Thymus (tissue), 11 donors: ENCODE data around the gene MYOM1. TPM values are rescaled to one million over a fixed set of nuclear protein-coding genes. Genes with fewer than 3 reads are reported as not detected.
"Not testable (repeated sequence)": the region's sequence is repeated elsewhere in the genome, so short reads cannot be mapped to it uniquely, and the experiment has no call there.

Source experiments
- DNase-seq, 9 donors: peaks; one replicate each; pipeline ENCODE4 v3.0.0-alpha.2; 2013; ENCODE audit warnings: low spot score in 9 of 9, low read depth in 6 of 9, missing footprints in 1 of 9
- H3K27ac ChIP-seq, 2 donors: one replicate each; pipeline ENCODE4 v1.5.1; 2013; ENCODE audit warnings: control low read depth in 1 of 2, low read depth in 1 of 2, low read length in 1 of 2, mild to moderate bottlenecking in 1 of 2, moderate library complexity in 1 of 2
- H3K27me3 ChIP-seq, 2 donors: one replicate each; pipeline ENCODE4 v1.5.1; 2013; ENCODE audit warnings: low read length in 1 of 2; ENCODE audit not compliant: control insufficient read depth in 2 of 2, insufficient read depth in 1 of 2
- H3K36me3 ChIP-seq, 2 donors: one replicate each; pipeline ENCODE4 v1.5.1; 2013; ENCODE audit warnings: low read length in 1 of 2, mild to moderate bottlenecking in 1 of 2, moderate library complexity in 1 of 2; ENCODE audit not compliant: control insufficient read depth in 2 of 2, insufficient read depth in 2 of 2
- H3K4me1 ChIP-seq, 2 donors: one replicate each; pipeline ENCODE4 v1.5.1; 2013; ENCODE audit warnings: low read length in 2 of 2; ENCODE audit not compliant: control insufficient read depth in 2 of 2, insufficient read depth in 2 of 2
- H3K4me3 ChIP-seq, 2 donors: one replicate each; pipeline ENCODE4 v1.5.1; 2013; ENCODE audit warnings: low read length in 2 of 2, control low read depth in 1 of 2, mild to moderate bottlenecking in 1 of 2
- H3K9me3 ChIP-seq, 2 donors: one replicate each; pipeline ENCODE4 v1.5.1; 2013; ENCODE audit warnings: low read length in 1 of 2, mild to moderate bottlenecking in 1 of 2; ENCODE audit not compliant: control insufficient read depth in 2 of 2, insufficient read depth in 1 of 2
- WGBS: extraction: QIAGEN DNeasy Blood & Tissue Kit; methylation state at CpG from one replicate; pipeline ENCODE4 v1.1.7; 2013; 5-methylcytosine and 5-hydroxymethylcytosine counted together
- polyA plus RNA-seq: library from polyadenylated mRNA; stranded (reverse); fragments of 200-250 nt; gene quantifications from one replicate; pipeline ENCODE4 v1.2.3, GENCODE V29; 2013
- total RNA-seq: library from RNA; stranded (reverse); fragments of 120-200 nt; gene quantifications from one replicate; pipeline ENCODE4 v1.2.4, GENCODE V29; 2013
- donor health status: healthy.

The MYOM1 gene
- total and polyA plus RNA-seq, 2 donors = 1.1 to 3.3 TPM

DNA sequence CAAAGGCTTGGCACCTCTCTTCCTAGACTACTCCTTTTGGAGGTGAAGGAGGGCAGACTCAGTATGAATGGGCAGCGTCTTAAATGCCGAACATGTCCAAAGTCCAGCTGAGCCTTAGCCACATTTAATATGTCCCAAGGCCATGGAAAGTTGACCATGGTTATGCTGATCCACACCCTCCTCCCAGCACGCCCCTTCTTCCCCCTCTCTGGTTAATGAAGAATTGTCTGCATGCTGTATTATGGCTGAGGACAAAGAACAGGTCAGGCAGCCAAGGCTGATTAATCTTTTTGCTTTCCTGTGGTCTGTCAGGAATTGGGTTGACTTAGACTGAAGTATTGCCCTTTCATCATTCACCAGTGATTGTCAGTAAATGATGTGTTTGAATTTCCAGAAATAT is 5.8 kb upstream of the MYOM1 start:
- no peaks in the 10 kb centered on the region for H3K4me1 ChIP-seq
- H3K9me3 ChIP-seq = no peaks in the 10 kb centered on the region
- H3K27ac ChIP-seq = no peak overlapping the region
- DNase-seq = no peak
- H3K4me3 ChIP-seq = no peak overlapping the region
- no peaks in the 10 kb centered on the region for H3K36me3 ChIP-seq
- WGBS = 96% methylated on average over 3 of the region's 3 CpGs
- H3K27me3 ChIP-seq = no peaks in the 10 kb centered on the region

DNA sequence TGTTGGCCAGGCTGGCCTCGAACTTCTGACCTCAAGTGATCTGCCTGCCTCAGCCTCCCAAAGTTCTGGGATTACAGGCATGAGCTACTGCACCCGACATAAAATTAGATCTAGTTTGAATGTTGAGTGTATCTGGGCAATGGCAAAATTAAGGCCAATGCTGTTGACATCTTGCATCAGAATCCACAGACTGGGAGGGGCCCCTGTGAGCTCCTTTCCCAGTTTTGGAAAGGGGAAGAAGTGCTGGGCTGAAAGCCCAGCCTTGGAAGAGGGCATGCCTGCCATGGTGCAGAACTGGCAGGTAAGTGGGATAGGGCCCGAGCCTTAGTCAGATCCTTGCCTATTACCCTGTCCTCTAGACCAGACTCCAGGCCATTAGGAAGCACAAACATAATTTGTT is 4.5 kb upstream of the MYOM1 start:
- Histone ChIP-seq H3K27ac (no peak overlapping the region), H3K4me1 (no peaks in the 10 kb centered on the region), H3K36me3 (no peaks in the 10 kb centered on the region), H3K27me3 (no peaks in the 10 kb centered on the region), H3K9me3 (no peaks in the 10 kb centered on the region), H3K4me3 (no peak overlapping the region)
- DNase-seq = no peak
- 97% methylated on average over 3 of the region's 3 CpGs for WGBS

DNA sequence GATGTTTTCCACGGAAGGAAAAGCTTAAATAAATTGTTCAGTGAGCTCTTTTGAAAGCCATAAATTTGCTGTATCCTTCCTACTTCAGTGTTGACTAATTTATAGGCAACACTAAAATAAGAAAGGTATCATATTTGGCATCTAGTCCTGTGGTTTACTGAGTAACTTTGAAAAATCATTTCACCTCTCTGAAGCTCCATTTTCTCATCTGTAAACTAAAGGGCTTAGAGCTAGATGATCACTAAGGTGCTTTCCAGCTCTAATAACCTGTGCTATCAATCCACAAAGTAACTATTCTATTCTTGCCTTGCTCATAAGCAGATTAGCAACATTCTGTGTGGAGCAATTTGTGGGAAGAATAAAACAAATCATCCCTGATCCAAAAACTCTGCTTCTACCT is 3.6 kb upstream of the MYOM1 start:
- Histone ChIP-seq H3K27ac (no peak overlapping the region), H3K9me3 (no peaks in the 10 kb centered on the region), H3K4me1 (no peaks in the 10 kb centered on the region), H3K4me3 (no peak overlapping the region), H3K36me3 (no peaks in the 10 kb centered on the region), H3K27me3 (no peaks in the 10 kb centered on the region)
- no peak for DNase-seq
- WGBS = 58% methylated on average over 1 of the region's 1 CpG

DNA sequence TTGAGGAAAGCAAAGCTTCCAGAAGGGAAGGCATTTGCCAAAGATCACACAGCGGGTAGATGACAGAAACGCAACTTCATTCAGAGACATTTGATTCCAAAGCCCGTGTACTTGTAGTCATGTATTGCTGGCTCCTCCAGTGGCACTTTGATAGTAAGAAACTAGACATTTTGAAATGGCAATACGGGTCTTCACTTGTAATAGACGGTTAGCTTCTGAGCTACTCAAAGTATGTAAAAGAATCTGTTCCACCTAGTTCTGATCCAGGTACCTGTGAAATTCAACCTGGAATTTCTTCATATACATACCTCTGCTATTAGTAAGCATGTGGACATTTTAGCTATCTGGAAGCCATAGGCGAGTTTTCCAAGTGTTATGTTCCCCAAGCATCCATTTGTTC is 1.7 kb upstream of the MYOM1 start:
- H3K36me3 ChIP-seq = no peaks in the 10 kb centered on the region
- H3K9me3 ChIP-seq = no peaks in the 10 kb centered on the region
- no peak for DNase-seq
- WGBS = 98% methylated on average over 6 of the region's 6 CpGs
- H3K27me3 ChIP-seq = no peaks in the 10 kb centered on the region
- no peaks in the 10 kb centered on the region for H3K4me1 ChIP-seq
- H3K27ac ChIP-seq = no peak overlapping the region
- no peak overlapping the region for H3K4me3 ChIP-seq

DNA sequence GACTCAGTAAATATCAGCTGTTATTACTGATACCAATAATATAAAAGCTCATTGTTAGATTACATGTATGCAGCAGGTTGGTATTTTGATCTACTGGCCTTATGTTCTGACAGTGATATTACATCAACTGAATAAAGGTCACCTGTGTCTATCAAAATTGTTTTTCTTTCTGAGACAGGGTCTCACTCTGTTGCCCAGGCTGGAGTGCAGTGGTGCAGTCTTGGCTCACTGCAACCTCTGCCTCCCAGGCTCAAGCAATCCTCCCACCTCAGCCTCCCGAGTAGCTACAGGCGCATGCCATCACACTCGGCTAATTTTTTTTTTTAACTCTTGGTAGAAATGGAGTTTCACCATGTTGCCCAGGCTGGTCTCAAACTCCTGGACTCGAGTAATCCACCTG is 1.1 kb upstream of the MYOM1 start:
- not testable (repeated sequence) for H3K4me3 ChIP-seq, H3K27ac ChIP-seq, DNase-seq, H3K4me1 ChIP-seq, H3K9me3 ChIP-seq, H3K27me3 ChIP-seq, H3K36me3 ChIP-seq
- WGBS = 95% methylated on average over 4 of the region's 4 CpGs

DNA sequence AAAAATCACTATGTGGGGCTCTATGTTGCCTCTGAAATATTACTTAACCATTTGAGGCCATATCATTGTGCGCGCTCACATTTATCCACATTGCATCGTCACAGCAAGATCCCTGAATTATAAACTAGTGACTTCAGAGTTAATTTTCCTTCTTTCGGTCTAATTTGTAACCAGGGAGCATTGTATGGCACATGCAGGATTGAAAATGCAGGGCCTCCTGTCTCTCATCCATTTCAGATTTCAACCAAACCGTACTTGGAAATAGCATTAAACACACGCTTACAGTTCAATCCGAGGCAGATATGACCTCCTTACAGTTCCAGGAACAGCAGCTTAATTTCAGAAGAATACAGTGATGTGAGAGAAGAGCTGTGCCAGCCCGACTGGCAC is 532 bp downstream of the MYOM1 start:
- DNase-seq = no peak
- Histone ChIP-seq H3K27ac (no peak overlapping the region), H3K36me3 (no peaks in the 10 kb centered on the region), H3K9me3 (no peaks in the 10 kb centered on the region), H3K27me3 (no peaks in the 10 kb centered on the region), H3K4me1 (peaks cover 0 to 2% of the 10 kb centered on the region in 2 donors), H3K4me3 (no peak overlapping the region)
- WGBS = 96% methylated on average over 8 of the region's 8 CpGs

DNA sequence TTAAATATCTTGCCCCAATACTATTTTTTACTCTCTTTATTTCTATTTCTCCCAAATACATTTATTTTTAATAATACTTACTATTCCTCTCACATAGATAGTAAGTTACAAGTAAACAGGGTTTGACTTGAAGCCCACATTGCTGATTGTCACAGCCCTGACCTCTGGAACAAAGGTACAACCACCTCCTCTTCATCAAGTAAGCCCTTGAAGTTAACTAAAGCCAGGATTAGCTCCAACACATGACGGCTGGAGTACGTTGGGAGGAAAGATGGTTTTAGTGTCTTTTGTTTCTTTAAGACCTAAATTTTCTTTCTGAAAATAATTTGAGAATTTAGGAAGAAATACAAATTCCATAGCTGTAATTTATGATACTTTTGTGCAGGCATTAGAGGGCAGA is 949 bp downstream of the MYOM1 start:
- no peak for DNase-seq
- Histone ChIP-seq H3K9me3 (no peaks in the 10 kb centered on the region), H3K27me3 (no peaks in the 10 kb centered on the region), H3K36me3 (no peaks in the 10 kb centered on the region), H3K4me3 (no peak overlapping the region), H3K4me1 (peaks cover under 1 to 4% of the 10 kb centered on the region in 2 donors), H3K27ac (no peak overlapping the region)
- 97% methylated on average over 2 of the region's 2 CpGs for WGBS

DNA sequence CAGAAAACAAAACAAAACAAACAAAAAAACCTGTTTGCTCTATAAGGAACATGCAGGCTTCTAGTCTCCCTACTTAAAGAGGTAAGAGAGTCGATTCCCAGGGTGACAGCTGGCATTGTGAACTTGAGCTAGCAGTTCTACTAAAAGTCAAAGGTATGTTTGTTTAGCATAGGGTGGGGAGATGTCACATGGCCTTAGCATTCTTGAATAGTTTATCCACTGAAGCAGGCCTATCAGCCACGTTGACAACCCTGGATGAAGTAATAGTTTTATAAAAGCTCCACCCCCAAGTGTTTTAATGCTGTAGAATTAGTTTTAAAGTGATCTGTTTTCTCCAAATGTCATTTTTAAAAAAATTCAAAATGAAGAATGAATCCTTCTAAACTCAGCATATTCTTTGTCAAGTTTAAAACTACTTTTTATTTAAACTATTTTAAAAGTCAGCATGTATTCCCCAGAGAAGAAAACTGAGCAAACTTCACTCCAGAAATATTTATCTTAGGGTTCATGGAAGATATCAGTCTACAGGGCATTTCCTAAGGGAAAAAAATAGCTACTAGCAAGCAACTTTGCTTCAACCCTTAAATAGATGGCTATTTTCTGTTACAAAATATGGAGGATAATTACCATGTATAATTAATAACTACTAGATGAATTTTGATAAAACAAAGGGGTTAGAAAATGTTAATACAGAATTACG is 1.7 kb downstream of the MYOM1 start:
- no peak overlapping the region for H3K27ac ChIP-seq
- H3K36me3 ChIP-seq = no peaks in the 10 kb centered on the region
- H3K4me1 ChIP-seq = peaks cover 3 to 8% of the 10 kb centered on the region in 2 donors
- no peak for DNase-seq
- H3K4me3 ChIP-seq = no peak overlapping the region
- WGBS = 90% methylated on average over 3 of the region's 3 CpGs
- H3K27me3 ChIP-seq = no peaks in the 10 kb centered on the region
- H3K9me3 ChIP-seq = no peaks in the 10 kb centered on the region

DNA sequence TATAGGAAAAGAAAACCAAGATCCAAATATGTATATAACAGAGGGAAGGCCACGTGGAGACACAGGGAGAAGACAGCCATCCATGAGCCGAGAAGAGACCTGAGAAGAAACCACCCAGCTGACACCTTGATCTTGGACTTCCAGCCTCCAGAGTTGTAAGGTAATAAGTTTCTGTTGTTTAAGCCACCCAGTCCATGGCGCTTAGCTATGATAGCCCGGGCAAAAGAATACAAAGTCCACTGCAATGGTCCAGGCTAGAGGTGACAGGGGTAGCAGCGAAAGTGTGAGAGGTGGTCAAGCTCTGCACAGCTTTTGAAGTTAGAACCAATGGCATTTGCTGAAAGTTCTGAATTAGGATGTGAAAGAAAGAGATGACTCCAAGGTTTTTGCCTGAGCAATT is 2.8 kb downstream of the MYOM1 start:
- H3K27me3 ChIP-seq = no peaks in the 10 kb centered on the region
- no peak overlapping the region for H3K4me3 ChIP-seq
- H3K4me1 ChIP-seq = peaks cover 7 to 13% of the 10 kb centered on the region in 2 donors
- no peak overlapping the region for H3K27ac ChIP-seq
- WGBS = 77% methylated on average over 5 of the region's 5 CpGs
- DNase-seq = no peak
- H3K9me3 ChIP-seq = no peaks in the 10 kb centered on the region
- H3K36me3 ChIP-seq = no peaks in the 10 kb centered on the region
